Panc1 (cell line): Measurements from ENCODE around the gene CD58. TPM values are rescaled to one million over a fixed set of nuclear protein-coding genes. Genes with fewer than 3 reads are reported as not detected.

Experiments used
- ATAC-seq: fragments of 200-7000 bp; cut with Tn5 transposase; 2 replicates; pipeline ENCODE4 v1.9.1; 2020; ENCODE audit warnings: mild to moderate bottlenecking, moderate library complexity
- BruUV-seq: library from RNA; stranded (reverse); fragments of 400-500 nt; replicated peaks from 2 replicates; lab custom pipeline; 2021; lab: Mats Ljungman, UMichigan
- CTCF ChIA-PET: fragments of 300-600 bp; sonication (Branson Sonifier 250); formaldehyde crosslinking; loops from one replicate; lab custom pipeline; 2022; ENCODE audit warnings: antibody characterized with exemption; lab: Charles Lee
- POLR2A ChIA-PET: fragments of 300-600 bp; sonication (Branson Sonifier 250); formaldehyde crosslinking; loops from one replicate; lab custom pipeline; 2022; ENCODE audit warnings: antibody characterized with exemption; lab: Charles Lee
- DNase-seq: peaks from one replicate; pipeline ENCODE4 v3.0.0-alpha.2; 2010; ENCODE audit warnings: low read depth, low spot score
- H3K27ac ChIP-seq: 2 replicates; pipeline ENCODE4 v1.5.1; 2011; ENCODE audit warnings: mild to moderate bottlenecking, low read length, inconsistent platforms
- H3K27me3 ChIP-seq: fragments of 200-500 bp; sonication (Bioruptor generic); 2 replicates; pipeline ENCODE4 v1.6.0; 2014; ENCODE audit warnings: low read length, inconsistent platforms; ENCODE audit not compliant: control insufficient read depth, insufficient read depth
- H3K36me3 ChIP-seq: fragments of 200-500 bp; sonication (Bioruptor generic); 2 replicates; pipeline ENCODE4 v1.5.1; 2014; ENCODE audit warnings: inconsistent platforms, mild to moderate bottlenecking, low read length, moderate library complexity; ENCODE audit not compliant: control insufficient read depth, insufficient read depth
- H3K4me1 ChIP-seq: 2 replicates; pipeline ENCODE4 v1.5.1; 2011; ENCODE audit warnings: inconsistent platforms, mild to moderate bottlenecking, low read length, moderate library complexity; ENCODE audit not compliant: control insufficient read depth, insufficient read depth
- H3K4me3 ChIP-seq, 2 experiments: 2 replicates each; pipeline ENCODE4 v1.5.1; 2011 to 2012; ENCODE audit warnings: low read depth in 2 of 2, low read length in 2 of 2, mild to moderate bottlenecking in 2 of 2, inconsistent platforms in 1 of 2, moderate library complexity in 1 of 2
- H3K9me3 ChIP-seq: fragments of 200-500 bp; sonication (Bioruptor generic); 2 replicates; pipeline ENCODE4 v1.5.1; 2014; ENCODE audit warnings: low read depth, mild to moderate bottlenecking, inconsistent platforms, low read length, moderate library complexity; ENCODE audit not compliant: control insufficient read depth, insufficient read depth
- POLR2AphosphoS5 ChIP-seq: IDR thresholded peaks from 2 replicates; pipeline ENCODE4 v1.6.1; 2012; ENCODE audit warnings: mild to moderate bottlenecking, low read depth, low read length, moderate library complexity
- SIN3A ChIP-seq: IDR thresholded peaks from 2 replicates; pipeline ENCODE4 v1.6.1; 2012; ENCODE audit warnings: low read depth, mild to moderate bottlenecking, low read length, moderate library complexity, borderline replicate concordance; ENCODE audit not compliant: insufficient read depth
- TCF7L2 ChIP-seq: IDR thresholded peaks from 2 replicates; pipeline ENCODE4 v1.6.1; 2011; ENCODE audit warnings: mild to moderate bottlenecking, low read depth, low read length, inconsistent platforms
- in situ Hi-C: cut with HindIII; loops from 2 replicates; pipeline ENCODE4 v1.10.0; 2016; ENCODE audit warnings: low sequenced_read_pairs, low pct_unique_long_range_greater_than_20kb
- intact Hi-C: fragments of 100-400 bp; cut with micrococcal nuclease; formaldehyde crosslinking; loops from one replicate; pipeline ENCODE4 v1.10.0; 2022; ENCODE audit not compliant: unreplicated experiment
- total RNA-seq: library from RNA; stranded (reverse); gene quantifications from one replicate; pipeline ENCODE4 v1.2.1, GENCODE V29; 2021; ENCODE audit not compliant: unreplicated experiment
- TF ChIP-seq, protein P1 (sequence below): fragments of 450-650 bp; IDR thresholded peaks from 2 replicates; pipeline ENCODE4 v1.5.1; 2017; ENCODE audit warnings: mild to moderate bottlenecking
- TF ChIP-seq, protein P2 (sequence below), 2 experiments: IDR thresholded peaks; 2 replicates each; pipeline ENCODE4 v1.6.1; 2011 to 2012; ENCODE audit warnings: low read depth in 2 of 2, control low read depth in 1 of 2, low read length in 1 of 2, mild to moderate bottlenecking in 1 of 2, moderate library complexity in 1 of 2; ENCODE audit not compliant: insufficient read depth in 1 of 2

CD58 gene
- total RNA-seq, 1 experiment from 2014 or later: 12.6 TPM

DNA sequence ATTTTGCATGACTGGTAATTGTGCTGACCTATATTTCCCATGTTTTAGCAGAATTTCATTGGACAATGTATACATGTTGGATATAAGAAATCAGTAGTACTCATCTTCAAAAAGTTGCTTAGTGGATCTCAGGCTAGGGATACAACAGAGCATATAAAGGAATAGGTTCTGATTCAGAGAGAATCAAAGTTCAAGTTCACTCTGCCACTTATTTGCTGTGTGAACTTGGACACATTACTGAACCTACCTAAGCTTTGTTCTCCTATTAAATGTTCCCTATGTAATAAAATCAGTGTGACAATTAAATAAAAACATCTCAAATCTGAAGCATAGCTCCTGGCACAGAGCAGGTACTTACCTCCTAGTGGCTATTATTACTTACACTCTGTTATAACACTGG lies 9.3 kb downstream of the CD58 start:
- BruUV-seq: no TSS peak
- in situ Hi-C loops (no loop called here), intact Hi-C loops (no loop called here)
- no peaks in the 10 kb centered on the region for H3K36me3 ChIP-seq
- H3K4me3 ChIP-seq: no peak overlapping the region
- no peak for ATAC-seq
- CTCF ChIA-PET: no interaction called here
- DNase-seq: no peak
- no peaks in the 10 kb centered on the region for H3K27me3 ChIP-seq
- no peak overlapping the region for H3K27ac ChIP-seq
- no peak for TF ChIP-seq SIN3A
- TF ChIP-seq, protein P1, sequence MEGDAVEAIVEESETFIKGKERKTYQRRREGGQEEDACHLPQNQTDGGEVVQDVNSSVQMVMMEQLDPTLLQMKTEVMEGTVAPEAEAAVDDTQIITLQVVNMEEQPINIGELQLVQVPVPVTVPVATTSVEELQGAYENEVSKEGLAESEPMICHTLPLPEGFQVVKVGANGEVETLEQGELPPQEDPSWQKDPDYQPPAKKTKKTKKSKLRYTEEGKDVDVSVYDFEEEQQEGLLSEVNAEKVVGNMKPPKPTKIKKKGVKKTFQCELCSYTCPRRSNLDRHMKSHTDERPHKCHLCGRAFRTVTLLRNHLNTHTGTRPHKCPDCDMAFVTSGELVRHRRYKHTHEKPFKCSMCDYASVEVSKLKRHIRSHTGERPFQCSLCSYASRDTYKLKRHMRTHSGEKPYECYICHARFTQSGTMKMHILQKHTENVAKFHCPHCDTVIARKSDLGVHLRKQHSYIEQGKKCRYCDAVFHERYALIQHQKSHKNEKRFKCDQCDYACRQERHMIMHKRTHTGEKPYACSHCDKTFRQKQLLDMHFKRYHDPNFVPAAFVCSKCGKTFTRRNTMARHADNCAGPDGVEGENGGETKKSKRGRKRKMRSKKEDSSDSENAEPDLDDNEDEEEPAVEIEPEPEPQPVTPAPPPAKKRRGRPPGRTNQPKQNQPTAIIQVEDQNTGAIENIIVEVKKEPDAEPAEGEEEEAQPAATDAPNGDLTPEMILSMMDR: no peak
- TF ChIP-seq, protein P2, sequence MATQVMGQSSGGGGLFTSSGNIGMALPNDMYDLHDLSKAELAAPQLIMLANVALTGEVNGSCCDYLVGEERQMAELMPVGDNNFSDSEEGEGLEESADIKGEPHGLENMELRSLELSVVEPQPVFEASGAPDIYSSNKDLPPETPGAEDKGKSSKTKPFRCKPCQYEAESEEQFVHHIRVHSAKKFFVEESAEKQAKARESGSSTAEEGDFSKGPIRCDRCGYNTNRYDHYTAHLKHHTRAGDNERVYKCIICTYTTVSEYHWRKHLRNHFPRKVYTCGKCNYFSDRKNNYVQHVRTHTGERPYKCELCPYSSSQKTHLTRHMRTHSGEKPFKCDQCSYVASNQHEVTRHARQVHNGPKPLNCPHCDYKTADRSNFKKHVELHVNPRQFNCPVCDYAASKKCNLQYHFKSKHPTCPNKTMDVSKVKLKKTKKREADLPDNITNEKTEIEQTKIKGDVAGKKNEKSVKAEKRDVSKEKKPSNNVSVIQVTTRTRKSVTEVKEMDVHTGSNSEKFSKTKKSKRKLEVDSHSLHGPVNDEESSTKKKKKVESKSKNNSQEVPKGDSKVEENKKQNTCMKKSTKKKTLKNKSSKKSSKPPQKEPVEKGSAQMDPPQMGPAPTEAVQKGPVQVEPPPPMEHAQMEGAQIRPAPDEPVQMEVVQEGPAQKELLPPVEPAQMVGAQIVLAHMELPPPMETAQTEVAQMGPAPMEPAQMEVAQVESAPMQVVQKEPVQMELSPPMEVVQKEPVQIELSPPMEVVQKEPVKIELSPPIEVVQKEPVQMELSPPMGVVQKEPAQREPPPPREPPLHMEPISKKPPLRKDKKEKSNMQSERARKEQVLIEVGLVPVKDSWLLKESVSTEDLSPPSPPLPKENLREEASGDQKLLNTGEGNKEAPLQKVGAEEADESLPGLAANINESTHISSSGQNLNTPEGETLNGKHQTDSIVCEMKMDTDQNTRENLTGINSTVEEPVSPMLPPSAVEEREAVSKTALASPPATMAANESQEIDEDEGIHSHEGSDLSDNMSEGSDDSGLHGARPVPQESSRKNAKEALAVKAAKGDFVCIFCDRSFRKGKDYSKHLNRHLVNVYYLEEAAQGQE (IDR thresholded peaks at IDR 0.05; ENCODE audit: insufficient read depth in 1 of 2, low read depth in 2 of 2, low read length in 1 of 2): no peak
- TF ChIP-seq TCF7L2: no peak
- no peak for TF ChIP-seq POLR2AphosphoS5
- H3K4me1 ChIP-seq: no peaks in the 10 kb centered on the region; the same call in 1 of the 2 replicates
- H3K9me3 ChIP-seq: no peaks in the 10 kb centered on the region
- POLR2A ChIA-PET: no interaction called here

DNA sequence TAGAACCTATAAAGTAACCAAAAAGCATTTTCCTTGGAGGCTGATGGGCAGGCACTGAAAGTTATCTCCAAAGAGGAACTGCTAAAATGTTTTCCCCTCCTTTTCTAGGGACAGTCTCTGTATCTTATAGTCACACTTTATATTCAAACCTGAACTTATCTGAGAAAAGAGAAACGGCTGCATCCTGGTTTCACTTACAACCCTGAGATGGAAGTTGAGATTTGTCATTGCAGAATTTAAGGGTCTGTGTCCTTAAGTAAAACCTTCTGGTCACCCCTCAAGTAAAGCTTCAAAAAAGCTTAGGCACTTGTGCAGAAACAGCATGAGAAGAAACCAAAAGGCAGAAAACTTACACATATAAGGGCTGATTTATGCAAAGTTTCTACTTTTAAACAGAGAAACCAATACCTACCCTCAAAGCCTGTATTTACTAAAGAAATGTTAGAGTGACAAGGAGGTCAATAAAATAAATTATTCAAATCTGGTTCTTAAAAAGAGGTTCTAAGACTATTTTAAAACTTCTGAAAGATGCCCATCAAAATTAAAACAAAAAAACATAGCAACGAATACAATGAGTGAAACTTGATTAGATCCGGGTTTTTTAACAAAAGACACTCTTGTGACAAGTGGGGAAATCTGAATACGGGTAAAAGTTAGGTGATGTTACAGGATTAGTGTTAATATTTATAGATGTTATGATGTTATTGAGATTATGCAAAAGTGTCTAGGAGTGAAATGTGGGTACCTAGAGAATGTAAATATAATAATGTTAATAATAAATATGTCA lies 9.9 kb downstream of the CD58 start:
- Histone ChIP-seq H3K36me3 (no peaks in the 10 kb centered on the region), H3K4me3 (no peak overlapping the region), H3K27ac (no peak overlapping the region), H3K27me3 (no peaks in the 10 kb centered on the region), H3K9me3 (no peaks in the 10 kb centered on the region), H3K4me1 (no peaks in the 10 kb centered on the region; the same call in 1 of the 2 replicates)
- BruUV-seq: no TSS peak
- DNase-seq (no peak), ATAC-seq (no peak)
- intact Hi-C loops: no loop called here
- CTCF ChIA-PET: no interaction called here
- POLR2A ChIA-PET: no interaction called here
- in situ Hi-C loops: no loop called here
- TF ChIP-seq TCF7L2: no peak
- no peak for TF ChIP-seq POLR2AphosphoS5
- TF ChIP-seq, protein P1: no peak
- no peak for TF ChIP-seq SIN3A
- TF ChIP-seq, protein P2 (IDR thresholded peaks at IDR 0.05; ENCODE audit: insufficient read depth in 1 of 2, low read depth in 2 of 2, low read length in 1 of 2): no peak
